ENCODE measurements around the gene SPG21. TPM values are rescaled to one million over a fixed set of nuclear protein-coding genes. Genes with fewer than 3 reads are reported as not detected.
A peak's percentile ranks its signal among the peaks of the same experiment; 100 is the strongest.

The SPG21 gene
- total RNA-seq, 1 experiment from 2014 or later = 104 TPM

DNA sequence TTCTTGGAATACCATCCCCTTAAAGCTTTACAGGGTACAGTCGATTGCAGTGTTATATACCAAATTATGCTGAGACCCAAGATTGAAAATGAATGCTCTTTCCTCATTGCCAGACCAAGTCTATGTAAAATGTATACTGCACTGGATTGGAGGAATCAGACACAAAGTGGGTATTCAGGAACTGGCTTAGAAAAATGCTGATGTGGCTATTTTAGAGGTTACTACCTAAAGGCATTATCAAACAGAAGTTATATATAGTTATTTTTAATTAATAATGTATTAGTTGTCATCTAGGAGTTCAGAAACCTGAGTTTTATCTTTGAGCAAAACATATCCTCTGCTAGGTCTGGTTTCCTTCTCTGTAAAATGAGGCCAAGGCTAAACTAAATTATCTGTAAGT is 3.6 kb upstream of the SPG21 start:
- H3K9me3 Mint-ChIP-seq (ENCODE audit: low read depth, unreplicated experiment) = no peaks in the 10 kb centered on the region
- peaks cover 18% of the 10 kb centered on the region for H3K4me1 Mint-ChIP-seq (ENCODE audit: low read depth, unreplicated experiment)
- no peak overlapping the region for H3K27ac Mint-ChIP-seq (ENCODE audit: unreplicated experiment)
- TF ChIP-seq, protein P1, sequence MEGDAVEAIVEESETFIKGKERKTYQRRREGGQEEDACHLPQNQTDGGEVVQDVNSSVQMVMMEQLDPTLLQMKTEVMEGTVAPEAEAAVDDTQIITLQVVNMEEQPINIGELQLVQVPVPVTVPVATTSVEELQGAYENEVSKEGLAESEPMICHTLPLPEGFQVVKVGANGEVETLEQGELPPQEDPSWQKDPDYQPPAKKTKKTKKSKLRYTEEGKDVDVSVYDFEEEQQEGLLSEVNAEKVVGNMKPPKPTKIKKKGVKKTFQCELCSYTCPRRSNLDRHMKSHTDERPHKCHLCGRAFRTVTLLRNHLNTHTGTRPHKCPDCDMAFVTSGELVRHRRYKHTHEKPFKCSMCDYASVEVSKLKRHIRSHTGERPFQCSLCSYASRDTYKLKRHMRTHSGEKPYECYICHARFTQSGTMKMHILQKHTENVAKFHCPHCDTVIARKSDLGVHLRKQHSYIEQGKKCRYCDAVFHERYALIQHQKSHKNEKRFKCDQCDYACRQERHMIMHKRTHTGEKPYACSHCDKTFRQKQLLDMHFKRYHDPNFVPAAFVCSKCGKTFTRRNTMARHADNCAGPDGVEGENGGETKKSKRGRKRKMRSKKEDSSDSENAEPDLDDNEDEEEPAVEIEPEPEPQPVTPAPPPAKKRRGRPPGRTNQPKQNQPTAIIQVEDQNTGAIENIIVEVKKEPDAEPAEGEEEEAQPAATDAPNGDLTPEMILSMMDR (IDR thresholded peaks at IDR 0.05; ENCODE audit: unreplicated experiment) = no peak
- CTCF ChIA-PET = no interaction called here
- intact Hi-C loops (cut with micrococcal nuclease; ENCODE audit: unreplicated experiment) = no loop called here
- DNase-seq = no peak
- H3K27me3 Mint-ChIP-seq (ENCODE audit: unreplicated experiment) = no peaks in the 10 kb centered on the region
- no TSS peak for BruUV-seq (replicated peaks)
- no peak overlapping the region for H3K4me3 Mint-ChIP-seq (ENCODE audit: low read depth, unreplicated experiment)
- peaks cover 26% of the 10 kb centered on the region for H3K36me3 Mint-ChIP-seq (ENCODE audit: insufficient read depth, unreplicated experiment)

DNA sequence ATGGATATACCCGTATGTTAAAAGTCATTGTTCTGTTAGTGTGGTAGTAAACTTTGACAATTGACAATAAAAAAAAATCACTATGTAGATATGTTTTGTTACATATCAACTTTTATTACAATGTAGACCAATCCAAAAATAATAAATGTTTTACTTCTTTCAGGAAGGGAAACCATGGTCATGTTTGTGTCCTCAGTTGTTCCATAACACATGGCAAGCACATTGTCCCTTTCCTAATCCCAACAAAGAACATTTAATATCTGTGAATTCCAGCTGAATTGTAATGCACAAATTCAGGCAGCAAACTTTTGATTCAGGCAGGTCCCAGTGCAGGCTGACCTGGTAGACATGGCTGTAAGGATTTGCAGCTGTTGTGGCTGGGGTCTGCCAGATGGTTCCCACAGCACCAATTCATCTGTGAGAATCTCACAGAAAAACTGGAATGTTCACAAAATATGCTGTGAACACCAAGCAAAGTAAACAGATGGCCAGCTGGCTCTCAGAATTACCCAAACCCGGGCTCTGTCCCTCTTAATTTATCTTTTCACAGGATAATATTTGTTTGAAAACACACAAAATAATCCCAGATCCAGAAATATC is 1.9 kb upstream of the SPG21 start:
- Mint-ChIP-seq H3K4me3 (ENCODE audit: low read depth, unreplicated experiment) (no peak overlapping the region), H3K36me3 (ENCODE audit: insufficient read depth, unreplicated experiment) (peaks cover 31% of the 10 kb centered on the region), H3K27ac (ENCODE audit: unreplicated experiment) (no peak overlapping the region), H3K27me3 (ENCODE audit: unreplicated experiment) (no peaks in the 10 kb centered on the region), H3K4me1 (ENCODE audit: low read depth, unreplicated experiment) (peaks cover 28% of the 10 kb centered on the region), H3K9me3 (ENCODE audit: low read depth, unreplicated experiment) (no peaks in the 10 kb centered on the region)
- intact Hi-C loops (cut with micrococcal nuclease; ENCODE audit: unreplicated experiment) = no loop called here
- no TSS peak for BruUV-seq (replicated peaks)
- DNase-seq = no peak
- TF ChIP-seq, protein P1 (IDR thresholded peaks at IDR 0.05; ENCODE audit: unreplicated experiment) = no peak
- CTCF ChIA-PET = interaction anchor here (0.6 kb wide), 1 partner anchor 171 kb away, joined by 3 read pairs; no protein-coding TSS in a partner anchor

DNA sequence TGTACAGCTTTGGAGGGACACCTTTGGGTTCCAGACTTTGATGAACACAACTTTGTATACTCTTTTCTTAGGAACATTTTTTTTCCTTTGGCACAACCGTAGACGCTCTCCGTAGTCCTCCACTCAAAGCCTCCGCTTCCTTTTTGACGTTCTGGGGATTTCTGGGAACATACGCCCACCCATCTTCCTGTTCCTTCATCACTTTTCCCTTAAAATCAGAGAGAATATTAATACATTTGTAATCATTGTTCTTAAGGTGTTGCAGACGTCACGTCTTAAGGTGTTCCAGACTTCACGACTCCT is 405 bp upstream of the SPG21 start:
- intact Hi-C loops (cut with micrococcal nuclease; ENCODE audit: unreplicated experiment) = no loop called here
- Mint-ChIP-seq H3K27me3 (ENCODE audit: unreplicated experiment) (no peaks in the 10 kb centered on the region), H3K27ac (ENCODE audit: unreplicated experiment) (peak overlapping the region; percentile 86), H3K9me3 (ENCODE audit: low read depth, unreplicated experiment) (no peaks in the 10 kb centered on the region), H3K4me1 (ENCODE audit: low read depth, unreplicated experiment) (peaks cover 38% of the 10 kb centered on the region), H3K36me3 (ENCODE audit: insufficient read depth, unreplicated experiment) (peaks cover 35% of the 10 kb centered on the region), H3K4me3 (ENCODE audit: low read depth, unreplicated experiment) (peak overlapping the region; percentile 96)
- CTCF ChIA-PET = interaction anchor here (2.0 kb wide), 1 partner anchor 10 kb away, joined by 7 read pairs; no protein-coding TSS in a partner anchor
- TF ChIP-seq, protein P1 (IDR thresholded peaks at IDR 0.05; ENCODE audit: unreplicated experiment) = no peak
- no peak for DNase-seq
- BruUV-seq (replicated peaks) = TSS peak; percentile 94

DNA sequence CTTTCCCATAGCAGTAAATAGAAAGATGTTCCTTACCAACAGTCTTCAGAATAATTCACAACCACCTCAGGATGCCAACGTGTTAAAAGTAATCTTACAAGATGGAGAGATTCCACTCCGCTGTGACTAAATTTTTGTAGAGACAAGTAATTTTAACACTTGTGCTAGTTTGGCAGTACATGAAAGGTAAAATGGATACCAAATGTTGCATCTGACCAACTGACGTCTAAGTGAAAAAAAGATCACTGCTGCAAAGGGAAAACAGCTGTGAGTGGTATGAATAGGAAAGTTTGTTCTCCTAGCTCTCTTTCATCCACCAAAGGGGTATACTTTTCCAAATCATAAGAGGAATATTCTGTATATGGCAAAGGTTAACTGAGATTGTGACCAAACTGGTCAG is 2.6 kb downstream of the SPG21 start:
- DNase-seq = no peak
- intact Hi-C loops (cut with micrococcal nuclease; ENCODE audit: unreplicated experiment) = no loop called here
- no peaks in the 10 kb centered on the region for H3K9me3 Mint-ChIP-seq (ENCODE audit: low read depth, unreplicated experiment)
- CTCF ChIA-PET = no interaction called here
- H3K27ac Mint-ChIP-seq (ENCODE audit: unreplicated experiment) = no peak overlapping the region
- peaks cover 41% of the 10 kb centered on the region for H3K4me1 Mint-ChIP-seq (ENCODE audit: low read depth, unreplicated experiment)
- TF ChIP-seq, protein P1 (IDR thresholded peaks at IDR 0.05; ENCODE audit: unreplicated experiment) = no peak
- no TSS peak for BruUV-seq (replicated peaks)
- no peak overlapping the region for H3K4me3 Mint-ChIP-seq (ENCODE audit: low read depth, unreplicated experiment)
- H3K27me3 Mint-ChIP-seq (ENCODE audit: unreplicated experiment) = no peaks in the 10 kb centered on the region
- peaks cover 39% of the 10 kb centered on the region for H3K36me3 Mint-ChIP-seq (ENCODE audit: insufficient read depth, unreplicated experiment)

All from Calu3 (cell line).